HL-60 (cell line): ENCODE measurements around the gene TBX2.

Experiments
- CTCF ChIP-seq: IDR thresholded peaks from one replicate; pipeline ENCODE4 v1.5.1; 2011; ENCODE audit warnings: low read length, control low read depth, inconsistent platforms; ENCODE audit not compliant: insufficient read depth
- GABPA ChIP-seq: IDR thresholded peaks from 2 replicates; pipeline ENCODE4 v1.6.1; 2012; ENCODE audit warnings: low read depth
- POLR2AphosphoS5 ChIP-seq: IDR thresholded peaks from 2 replicates; pipeline ENCODE4 v1.6.1; 2012; ENCODE audit warnings: low read depth
- SPI1 ChIP-seq: IDR thresholded peaks from 2 replicates; pipeline ENCODE4 v1.6.1; 2012; ENCODE audit warnings: low read depth, mild to moderate bottlenecking, borderline replicate concordance
- TF ChIP-seq, protein P1 (sequence below): IDR thresholded peaks from 2 replicates; pipeline ENCODE4 v1.6.1; 2012; ENCODE audit warnings: low read depth; ENCODE audit not compliant: insufficient replicate concordance

- TF ChIP-seq CTCF (no peak), POLR2AphosphoS5 (no peak), SPI1 (no peak), GABPA (no peak)
- TF ChIP-seq, protein P1, sequence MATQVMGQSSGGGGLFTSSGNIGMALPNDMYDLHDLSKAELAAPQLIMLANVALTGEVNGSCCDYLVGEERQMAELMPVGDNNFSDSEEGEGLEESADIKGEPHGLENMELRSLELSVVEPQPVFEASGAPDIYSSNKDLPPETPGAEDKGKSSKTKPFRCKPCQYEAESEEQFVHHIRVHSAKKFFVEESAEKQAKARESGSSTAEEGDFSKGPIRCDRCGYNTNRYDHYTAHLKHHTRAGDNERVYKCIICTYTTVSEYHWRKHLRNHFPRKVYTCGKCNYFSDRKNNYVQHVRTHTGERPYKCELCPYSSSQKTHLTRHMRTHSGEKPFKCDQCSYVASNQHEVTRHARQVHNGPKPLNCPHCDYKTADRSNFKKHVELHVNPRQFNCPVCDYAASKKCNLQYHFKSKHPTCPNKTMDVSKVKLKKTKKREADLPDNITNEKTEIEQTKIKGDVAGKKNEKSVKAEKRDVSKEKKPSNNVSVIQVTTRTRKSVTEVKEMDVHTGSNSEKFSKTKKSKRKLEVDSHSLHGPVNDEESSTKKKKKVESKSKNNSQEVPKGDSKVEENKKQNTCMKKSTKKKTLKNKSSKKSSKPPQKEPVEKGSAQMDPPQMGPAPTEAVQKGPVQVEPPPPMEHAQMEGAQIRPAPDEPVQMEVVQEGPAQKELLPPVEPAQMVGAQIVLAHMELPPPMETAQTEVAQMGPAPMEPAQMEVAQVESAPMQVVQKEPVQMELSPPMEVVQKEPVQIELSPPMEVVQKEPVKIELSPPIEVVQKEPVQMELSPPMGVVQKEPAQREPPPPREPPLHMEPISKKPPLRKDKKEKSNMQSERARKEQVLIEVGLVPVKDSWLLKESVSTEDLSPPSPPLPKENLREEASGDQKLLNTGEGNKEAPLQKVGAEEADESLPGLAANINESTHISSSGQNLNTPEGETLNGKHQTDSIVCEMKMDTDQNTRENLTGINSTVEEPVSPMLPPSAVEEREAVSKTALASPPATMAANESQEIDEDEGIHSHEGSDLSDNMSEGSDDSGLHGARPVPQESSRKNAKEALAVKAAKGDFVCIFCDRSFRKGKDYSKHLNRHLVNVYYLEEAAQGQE, result no peak
Observed at GRCh38 chr17:61363601-61364462, 35.8 kb upstream of the TBX2 start.
